GM12878 (cell line): ENCODE measurements around the gene LTB. TPM values are rescaled to one million over a fixed set of nuclear protein-coding genes. Genes with fewer than 3 reads are reported as not detected.

Experiments used
- BHLHE40 ChIP-seq, 2 experiments: fragments of 450-650 bp in 1 of 2; IDR thresholded peaks; 2 replicates each; pipeline ENCODE4 v1.6.1; 2011 to 2017; ENCODE audit warnings: low read depth in 2 of 2, borderline replicate concordance in 1 of 2, improper control_type of control experiment in 1 of 2, low read length in 1 of 2, mild to moderate bottlenecking in 1 of 2
- CBX5 ChIP-seq: sonication (generic); IDR thresholded peaks from 2 replicates; pipeline ENCODE4 v1.6.1; 2016; ENCODE audit warnings: low read depth, moderate library complexity, mild to moderate bottlenecking, inconsistent platforms
- EGR1 ChIP-seq, 2 experiments: IDR thresholded peaks; 1 replicate in 1 of 2; 2 replicates in 1 of 2; pipeline ENCODE4 v1.6.1; 2011 to 2012; ENCODE audit warnings: low read depth in 2 of 2, low read length in 2 of 2, borderline replicate concordance in 1 of 2, mild to moderate bottlenecking in 1 of 2, moderate library complexity in 1 of 2
- HDGF ChIP-seq: fragments of 450-650 bp; IDR thresholded peaks from 2 replicates; pipeline ENCODE4 v1.6.1; 2016; ENCODE audit warnings: antibody characterized with exemption
- IKZF1 ChIP-seq: fragments of 450-650 bp; conservative IDR thresholded peaks from 2 replicates; pipeline ENCODE4 v1.6.1; 2017; ENCODE audit warnings: antibody characterized with exemption, mild to moderate bottlenecking
- KDM1A ChIP-seq: fragments of 200-600 bp; sonication (generic); IDR thresholded peaks from 2 replicates; pipeline ENCODE4 v1.6.1; 2016; ENCODE audit warnings: borderline replicate concordance
- NRF1 ChIP-seq: conservative IDR thresholded peaks from 2 replicates; pipeline ENCODE4 v1.6.1; 2011; ENCODE audit warnings: mild to moderate bottlenecking, low read depth, low read length, improper control_type of control experiment
- RAD21 ChIP-seq: IDR thresholded peaks from 2 replicates; pipeline ENCODE4 v1.6.1; 2011; ENCODE audit warnings: mild to moderate bottlenecking, low read depth, low read length, moderate library complexity; ENCODE audit not compliant: insufficient read depth
- SMAD5 ChIP-seq: IDR thresholded peaks from 2 replicates; pipeline ENCODE4 v1.6.1; 2016; ENCODE audit warnings: antibody characterized with exemption, low read depth
- SMC3 ChIP-seq: IDR thresholded peaks from 2 replicates; pipeline ENCODE4 v1.6.1; 2011; ENCODE audit warnings: low read length, improper control_type of control experiment, borderline replicate concordance
- SREBF2 ChIP-seq: IDR thresholded peaks from 2 replicates; pipeline ENCODE4 v1.6.1; 2012; ENCODE audit warnings: mild to moderate bottlenecking, low read length
- STAT1 ChIP-seq: fragments of 450-650 bp; conservative IDR thresholded peaks from 2 replicates; pipeline ENCODE4 v1.6.1; 2014; ENCODE audit warnings: antibody characterized with exemption, mild to moderate bottlenecking
- SUPT20H ChIP-seq: IDR thresholded peaks from 2 replicates; pipeline ENCODE4 v1.6.1; 2011; ENCODE audit warnings: low read depth, mild to moderate bottlenecking, low read length, moderate library complexity, borderline replicate concordance; ENCODE audit not compliant: control insufficient read depth
- polyA plus RNA-seq, 11 experiments: library from polyadenylated mRNA; depleted of rRNA in 4 of 11; unstranded in 6 of 11; stranded (reverse) in 5 of 11; fragments of >200 nt; fragmentation: Nextera tagmentation in 4 of 11; fragmentation: Illumina TruSeq in 1 of 11; extraction: Ambion mirVana in 4 of 11; extraction: Trizol in 1 of 11; gene quantifications; 1 replicate in 1 of 11; 2 replicates in 10 of 11; pipeline versions ENCODE4 v1.2.1 to v1.2.3, GENCODE V29; 2011 to 2016; ENCODE audit warnings: inconsistent platforms in 2 of 11, missing spikeins in 2 of 11, low read depth in 1 of 11
- total RNA-seq, 4 experiments: library from RNA; depleted of rRNA in 3 of 4; stranded (reverse); fragments of >200 nt in 3 of 4; fragmentation: Illumina TruSeq in 1 of 4; extraction: Trizol in 1 of 4; gene quantifications; 2 replicates each; pipeline versions ENCODE4 v1.2.1 to v1.2.3, GENCODE V29; 2013 to 2021
- TF ChIP-seq, protein P1 (sequence below): fragments of 150-350 bp; IDR thresholded peaks from 2 replicates; pipeline ENCODE4 v1.6.1; 2016; ENCODE audit warnings: low read depth, low read length
- TF ChIP-seq, protein P2 (sequence below): fragments of 450-650 bp; IDR thresholded peaks from 2 replicates; pipeline ENCODE4 v1.6.1; 2016; ENCODE audit warnings: mild to moderate bottlenecking
- TF ChIP-seq, protein P3 (sequence below): IDR thresholded peaks from 2 replicates; pipeline ENCODE4 v1.6.1; 2011; ENCODE audit warnings: low read depth, low read length, improper control_type of control experiment, borderline replicate concordance
- TF ChIP-seq, protein P4 (sequence below): IDR thresholded peaks from 2 replicates; pipeline ENCODE4 v1.6.1; 2012; ENCODE audit warnings: low read length, inconsistent platforms
- TF ChIP-seq, protein P5 (sequence below): fragments of 450-650 bp; IDR thresholded peaks from 2 replicates; pipeline ENCODE4 v1.6.1; 2017; ENCODE audit warnings: mild to moderate bottlenecking, moderate library complexity

The LTB gene
- total and polyA plus RNA-seq, 10 of the 15 experiments (the other 5 are each of a cell fraction or from before 2014, with no cell fraction given), result 0.71 to 74.3 (median 20.0) TPM

DNA sequence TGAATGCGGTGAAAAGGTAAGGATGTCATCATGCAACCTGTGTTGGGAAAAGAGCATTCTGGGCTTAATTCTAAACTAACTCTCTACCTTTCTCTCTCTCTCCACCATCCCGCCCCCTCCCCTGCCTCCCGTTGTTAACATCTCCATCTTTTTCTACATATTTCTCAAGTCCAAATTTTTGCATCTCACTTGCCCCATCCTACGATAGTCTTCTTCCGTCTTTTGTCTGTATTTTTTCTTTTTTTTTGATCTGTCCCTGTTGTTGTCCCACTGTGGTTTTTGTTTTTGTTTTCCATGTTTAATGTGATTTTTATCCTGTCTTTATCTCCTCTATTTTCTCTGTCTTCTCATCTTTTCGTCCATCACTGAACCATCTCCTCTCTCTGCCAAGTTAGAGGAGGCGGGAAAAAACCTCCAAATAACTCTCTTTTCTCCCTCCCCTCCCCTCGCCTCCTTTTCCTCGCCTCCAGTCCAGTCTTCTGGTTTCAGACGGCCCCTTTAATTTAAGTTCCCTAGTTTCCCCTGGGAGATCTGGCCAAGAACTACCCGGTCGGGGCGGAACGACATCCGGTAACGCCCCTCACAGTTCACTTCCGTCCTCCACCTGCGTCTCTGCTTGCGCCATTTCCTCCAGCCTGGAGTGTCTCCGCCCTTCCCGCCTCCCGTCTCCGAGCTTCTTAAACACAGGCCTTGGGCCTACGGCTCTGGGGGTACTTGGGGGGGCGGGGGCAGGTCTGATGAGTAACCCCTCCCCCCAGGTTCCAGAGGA lies 35.1 kb downstream of the LTB start, which contains the start of gene NFKBIL1 (continued):
- TF ChIP-seq, protein P1, sequence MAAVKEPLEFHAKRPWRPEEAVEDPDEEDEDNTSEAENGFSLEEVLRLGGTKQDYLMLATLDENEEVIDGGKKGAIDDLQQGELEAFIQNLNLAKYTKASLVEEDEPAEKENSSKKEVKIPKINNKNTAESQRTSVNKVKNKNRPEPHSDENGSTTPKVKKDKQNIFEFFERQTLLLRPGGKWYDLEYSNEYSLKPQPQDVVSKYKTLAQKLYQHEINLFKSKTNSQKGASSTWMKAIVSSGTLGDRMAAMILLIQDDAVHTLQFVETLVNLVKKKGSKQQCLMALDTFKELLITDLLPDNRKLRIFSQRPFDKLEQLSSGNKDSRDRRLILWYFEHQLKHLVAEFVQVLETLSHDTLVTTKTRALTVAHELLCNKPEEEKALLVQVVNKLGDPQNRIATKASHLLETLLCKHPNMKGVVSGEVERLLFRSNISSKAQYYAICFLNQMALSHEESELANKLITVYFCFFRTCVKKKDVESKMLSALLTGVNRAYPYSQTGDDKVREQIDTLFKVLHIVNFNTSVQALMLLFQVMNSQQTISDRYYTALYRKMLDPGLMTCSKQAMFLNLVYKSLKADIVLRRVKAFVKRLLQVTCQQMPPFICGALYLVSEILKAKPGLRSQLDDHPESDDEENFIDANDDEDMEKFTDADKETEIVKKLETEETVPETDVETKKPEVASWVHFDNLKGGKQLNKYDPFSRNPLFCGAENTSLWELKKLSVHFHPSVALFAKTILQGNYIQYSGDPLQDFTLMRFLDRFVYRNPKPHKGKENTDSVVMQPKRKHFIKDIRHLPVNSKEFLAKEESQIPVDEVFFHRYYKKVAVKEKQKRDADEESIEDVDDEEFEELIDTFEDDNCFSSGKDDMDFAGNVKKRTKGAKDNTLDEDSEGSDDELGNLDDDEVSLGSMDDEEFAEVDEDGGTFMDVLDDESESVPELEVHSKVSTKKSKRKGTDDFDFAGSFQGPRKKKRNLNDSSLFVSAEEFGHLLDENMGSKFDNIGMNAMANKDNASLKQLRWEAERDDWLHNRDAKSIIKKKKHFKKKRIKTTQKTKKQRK, result no peak
- TF ChIP-seq, protein P2, sequence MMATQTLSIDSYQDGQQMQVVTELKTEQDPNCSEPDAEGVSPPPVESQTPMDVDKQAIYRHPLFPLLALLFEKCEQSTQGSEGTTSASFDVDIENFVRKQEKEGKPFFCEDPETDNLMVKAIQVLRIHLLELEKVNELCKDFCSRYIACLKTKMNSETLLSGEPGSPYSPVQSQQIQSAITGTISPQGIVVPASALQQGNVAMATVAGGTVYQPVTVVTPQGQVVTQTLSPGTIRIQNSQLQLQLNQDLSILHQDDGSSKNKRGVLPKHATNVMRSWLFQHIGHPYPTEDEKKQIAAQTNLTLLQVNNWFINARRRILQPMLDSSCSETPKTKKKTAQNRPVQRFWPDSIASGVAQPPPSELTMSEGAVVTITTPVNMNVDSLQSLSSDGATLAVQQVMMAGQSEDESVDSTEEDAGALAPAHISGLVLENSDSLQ, result peak; percentile 73
- TF ChIP-seq EGR1 (IDR thresholded peaks at IDR 0.05; ENCODE audit: borderline replicate concordance in 1 of 2, low read depth in 2 of 2, low read length in 2 of 2), result 0 out of 3 replicates have a peak, but pooled peaks of 1 of the 2 experiments have one; percentile 25
- TF ChIP-seq IKZF1, result peak; percentile 62
- no peak for TF ChIP-seq KDM1A
- no peak for TF ChIP-seq NRF1
- TF ChIP-seq RAD21, result no peak
- 0 out of 2 replicates have a peak, but pooled peaks have one; percentile 29 for TF ChIP-seq SMC3
- TF ChIP-seq, protein P3, sequence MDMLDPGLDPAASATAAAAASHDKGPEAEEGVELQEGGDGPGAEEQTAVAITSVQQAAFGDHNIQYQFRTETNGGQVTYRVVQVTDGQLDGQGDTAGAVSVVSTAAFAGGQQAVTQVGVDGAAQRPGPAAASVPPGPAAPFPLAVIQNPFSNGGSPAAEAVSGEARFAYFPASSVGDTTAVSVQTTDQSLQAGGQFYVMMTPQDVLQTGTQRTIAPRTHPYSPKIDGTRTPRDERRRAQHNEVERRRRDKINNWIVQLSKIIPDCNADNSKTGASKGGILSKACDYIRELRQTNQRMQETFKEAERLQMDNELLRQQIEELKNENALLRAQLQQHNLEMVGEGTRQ, result no peak
- TF ChIP-seq SMAD5, result no peak
- TF ChIP-seq, protein P4, sequence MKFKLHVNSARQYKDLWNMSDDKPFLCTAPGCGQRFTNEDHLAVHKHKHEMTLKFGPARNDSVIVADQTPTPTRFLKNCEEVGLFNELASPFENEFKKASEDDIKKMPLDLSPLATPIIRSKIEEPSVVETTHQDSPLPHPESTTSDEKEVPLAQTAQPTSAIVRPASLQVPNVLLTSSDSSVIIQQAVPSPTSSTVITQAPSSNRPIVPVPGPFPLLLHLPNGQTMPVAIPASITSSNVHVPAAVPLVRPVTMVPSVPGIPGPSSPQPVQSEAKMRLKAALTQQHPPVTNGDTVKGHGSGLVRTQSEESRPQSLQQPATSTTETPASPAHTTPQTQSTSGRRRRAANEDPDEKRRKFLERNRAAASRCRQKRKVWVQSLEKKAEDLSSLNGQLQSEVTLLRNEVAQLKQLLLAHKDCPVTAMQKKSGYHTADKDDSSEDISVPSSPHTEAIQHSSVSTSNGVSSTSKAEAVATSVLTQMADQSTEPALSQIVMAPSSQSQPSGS, result no peak
- no peak for TF ChIP-seq CBX5
- no peak for TF ChIP-seq BHLHE40 (IDR thresholded peaks at IDR 0.05; ENCODE audit: borderline replicate concordance in 1 of 2, low read depth in 2 of 2, low read length in 1 of 2)
- 0 out of 2 replicates have a peak, but pooled peaks have one; percentile 43 for TF ChIP-seq HDGF
- TF ChIP-seq SREBF2, result peak; percentile 61
- TF ChIP-seq SUPT20H, result no peak
- TF ChIP-seq STAT1, result peak; percentile 30; the same call in 1 of the 2 replicates
- TF ChIP-seq, protein P5, sequence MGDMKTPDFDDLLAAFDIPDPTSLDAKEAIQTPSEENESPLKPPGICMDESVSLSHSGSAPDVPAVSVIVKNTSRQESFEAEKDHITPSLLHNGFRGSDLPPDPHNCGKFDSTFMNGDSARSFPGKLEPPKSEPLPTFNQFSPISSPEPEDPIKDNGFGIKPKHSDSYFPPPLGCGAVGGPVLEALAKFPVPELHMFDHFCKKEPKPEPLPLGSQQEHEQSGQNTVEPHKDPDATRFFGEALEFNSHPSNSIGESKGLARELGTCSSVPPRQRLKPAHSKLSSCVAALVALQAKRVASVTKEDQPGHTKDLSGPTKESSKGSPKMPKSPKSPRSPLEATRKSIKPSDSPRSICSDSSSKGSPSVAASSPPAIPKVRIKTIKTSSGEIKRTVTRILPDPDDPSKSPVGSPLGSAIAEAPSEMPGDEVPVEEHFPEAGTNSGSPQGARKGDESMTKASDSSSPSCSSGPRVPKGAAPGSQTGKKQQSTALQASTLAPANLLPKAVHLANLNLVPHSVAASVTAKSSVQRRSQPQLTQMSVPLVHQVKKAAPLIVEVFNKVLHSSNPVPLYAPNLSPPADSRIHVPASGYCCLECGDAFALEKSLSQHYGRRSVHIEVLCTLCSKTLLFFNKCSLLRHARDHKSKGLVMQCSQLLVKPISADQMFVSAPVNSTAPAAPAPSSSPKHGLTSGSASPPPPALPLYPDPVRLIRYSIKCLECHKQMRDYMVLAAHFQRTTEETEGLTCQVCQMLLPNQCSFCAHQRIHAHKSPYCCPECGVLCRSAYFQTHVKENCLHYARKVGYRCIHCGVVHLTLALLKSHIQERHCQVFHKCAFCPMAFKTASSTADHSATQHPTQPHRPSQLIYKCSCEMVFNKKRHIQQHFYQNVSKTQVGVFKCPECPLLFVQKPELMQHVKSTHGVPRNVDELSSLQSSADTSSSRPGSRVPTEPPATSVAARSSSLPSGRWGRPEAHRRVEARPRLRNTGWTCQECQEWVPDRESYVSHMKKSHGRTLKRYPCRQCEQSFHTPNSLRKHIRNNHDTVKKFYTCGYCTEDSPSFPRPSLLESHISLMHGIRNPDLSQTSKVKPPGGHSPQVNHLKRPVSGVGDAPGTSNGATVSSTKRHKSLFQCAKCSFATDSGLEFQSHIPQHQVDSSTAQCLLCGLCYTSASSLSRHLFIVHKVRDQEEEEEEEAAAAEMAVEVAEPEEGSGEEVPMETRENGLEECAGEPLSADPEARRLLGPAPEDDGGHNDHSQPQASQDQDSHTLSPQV, result no peak
